WTC11 (cell line): ENCODE data around the gene UQCC2. TPM values are rescaled to one million over a fixed set of nuclear protein-coding genes. Genes with fewer than 3 reads are reported as not detected.
A peak's percentile ranks its signal among the peaks of the same experiment; 100 is the strongest.

Source experiments
- ATAC-seq: fragments of 200-7000 bp; cut with Tn5 transposase; 2 replicates; pipeline ENCODE4 v1.10.0; 2021; ENCODE audit warnings: mild to moderate bottlenecking, moderate library complexity
- Bru-seq: library from RNA; stranded (reverse); fragments of 400-500 nt; gene quantifications from one replicate; lab custom pipeline; 2021; lab: Mats Ljungman, UMichigan
- CTCF ChIA-PET: fragments of 300-600 bp; sonication (Branson Sonifier 250); formaldehyde crosslinking; loops from one replicate; lab custom pipeline; 2021; ENCODE audit warnings: antibody characterized with exemption; lab: Charles Lee
- POLR2A ChIA-PET: fragments of 350-600 bp; sonication (Branson Sonifier 250); formaldehyde crosslinking; loops from one replicate; lab custom pipeline; 2021; ENCODE audit warnings: antibody characterized with exemption; lab: Charles Lee
- DNase-seq: peaks from one replicate; pipeline ENCODE4 v3.0.0; 2021; ENCODE audit warnings: low spot score
- H3K27ac Mint-ChIP-seq: 2 replicates; pipeline ENCODE4 v1.8.0; 2021; ENCODE audit warnings: mixed read lengths
- H3K27me3 Mint-ChIP-seq: 2 replicates; pipeline ENCODE4 v1.8.0; 2021; ENCODE audit warnings: low read depth, mild to moderate bottlenecking, moderate library complexity, mixed read lengths
- H3K36me3 Mint-ChIP-seq: 2 replicates; pipeline ENCODE4 v1.8.0; 2021; ENCODE audit warnings: mixed read lengths
- H3K4me1 Mint-ChIP-seq: 2 replicates; pipeline ENCODE4 v1.8.0; 2022; ENCODE audit warnings: mixed read lengths
- H3K4me3 Mint-ChIP-seq: 2 replicates; pipeline ENCODE4 v1.8.0; 2021; ENCODE audit warnings: mild to moderate bottlenecking, moderate library complexity, mixed read lengths
- H3K9me3 Mint-ChIP-seq: 2 replicates; pipeline ENCODE4 v1.8.0; 2021; ENCODE audit warnings: mixed read lengths
- ATF1 ChIP-seq: sonication (generic); formaldehyde crosslinking; IDR thresholded peaks from 2 replicates; pipeline ENCODE4 v1.8.1; 2023; ENCODE audit warnings: mild to moderate bottlenecking, moderate library complexity, missing genetic modification reagents
- CREM ChIP-seq: sonication (generic); formaldehyde crosslinking; IDR thresholded peaks from 2 replicates; pipeline ENCODE4 v1.8.1; 2022; ENCODE audit warnings: mild to moderate bottlenecking, missing genetic modification reagents, moderate library complexity
- EMX1 ChIP-seq: fragments of 250-450 bp; sonication (Bioruptor Pico); IDR thresholded peaks from 2 replicates; pipeline ENCODE4 v1.8.0; 2021; ENCODE audit warnings: mild to moderate bottlenecking
- ETV6 ChIP-seq: sonication (generic); formaldehyde crosslinking; IDR thresholded peaks from 2 replicates; pipeline ENCODE4 v1.8.1; 2022; ENCODE audit warnings: mild to moderate bottlenecking, missing genetic modification reagents
- FOXK1 ChIP-seq: sonication (generic); formaldehyde crosslinking; IDR thresholded peaks from 2 replicates; pipeline ENCODE4 v1.8.0; 2022; ENCODE audit warnings: mild to moderate bottlenecking, moderate library complexity, missing genetic modification reagents
- GABPB1 ChIP-seq: sonication (generic); formaldehyde crosslinking; IDR thresholded peaks from 2 replicates; pipeline ENCODE4 v1.8.1; 2023; ENCODE audit warnings: mild to moderate bottlenecking, missing genetic modification reagents
- HMGA2 ChIP-seq: fragments of 250-450 bp; sonication (Bioruptor Pico); IDR thresholded peaks from 2 replicates; pipeline ENCODE4 v1.4.0; 2021; ENCODE audit warnings: mild to moderate bottlenecking, moderate library complexity
- JUN ChIP-seq: sonication (generic); formaldehyde crosslinking; IDR thresholded peaks from 2 replicates; pipeline ENCODE4 v1.8.0; 2023; ENCODE audit warnings: mild to moderate bottlenecking, missing genetic modification reagents
- MXD4 ChIP-seq: fragments of 250-450 bp; sonication (Bioruptor Pico); IDR thresholded peaks from 2 replicates; pipeline ENCODE4 v1.8.0; 2021; ENCODE audit warnings: mild to moderate bottlenecking, moderate library complexity, borderline replicate concordance
- RELA ChIP-seq: sonication (generic); formaldehyde crosslinking; IDR thresholded peaks from 2 replicates; pipeline ENCODE4 v1.8.1; 2022; ENCODE audit warnings: missing genetic modification reagents, mild to moderate bottlenecking, borderline replicate concordance
- SOX15 ChIP-seq: fragments of 250-450 bp; sonication (Bioruptor Pico); IDR thresholded peaks from 2 replicates; pipeline ENCODE4 v1.9.0; 2021; ENCODE audit warnings: mild to moderate bottlenecking
- ZBTB21 ChIP-seq: sonication (generic); formaldehyde crosslinking; IDR thresholded peaks from 2 replicates; pipeline ENCODE4 v1.8.1; 2023; ENCODE audit warnings: mild to moderate bottlenecking, missing genetic modification reagents, borderline replicate concordance
- ZNF263 ChIP-seq: sonication (generic); formaldehyde crosslinking; IDR thresholded peaks from 2 replicates; pipeline ENCODE4 v1.8.1; 2022; ENCODE audit warnings: low read depth, mild to moderate bottlenecking, moderate library complexity, missing genetic modification reagents
- ZNF317 ChIP-seq: sonication (generic); formaldehyde crosslinking; IDR thresholded peaks from 2 replicates; pipeline ENCODE4 v1.8.1; 2023; ENCODE audit warnings: low read depth, mild to moderate bottlenecking, moderate library complexity, missing genetic modification reagents, borderline replicate concordance
- ZNF416 ChIP-seq: fragments of 250-450 bp; sonication (Bioruptor Pico); IDR thresholded peaks from 2 replicates; pipeline ENCODE4 v1.9.0; 2021; ENCODE audit warnings: mild to moderate bottlenecking, inconsistent platforms
- long read RNA-seq, 3 experiments: library from RNA in 1 of 3; library from capped mRNA in 1 of 3; library from polyadenylated mRNA in 1 of 3; unstranded in 2 of 3; stranded (forward) in 1 of 3; transcript quantifications; one replicate each; pipeline ENCODE4 v2.0.0, GENCODE V29; 2021
- total RNA-seq: library from RNA; stranded (reverse); gene quantifications from 3 replicates; pipeline ENCODE4 v1.2.3, GENCODE V29; 2021
- TF ChIP-seq, protein P1 (sequence below): sonication (generic); formaldehyde crosslinking; IDR thresholded peaks from 2 replicates; pipeline ENCODE4 v1.8.1; 2023; ENCODE audit warnings: mild to moderate bottlenecking, missing genetic modification reagents
- TF ChIP-seq, protein P2 (sequence below): fragments of 250-450 bp; sonication (Bioruptor Pico); IDR thresholded peaks from 2 replicates; pipeline ENCODE4 v1.9.0; 2021; ENCODE audit warnings: mild to moderate bottlenecking, borderline replicate concordance
- TF ChIP-seq, protein P3 (sequence below): fragments of 200-600 bp; IDR thresholded peaks from 2 replicates; pipeline ENCODE4 v1.8.0; 2022; ENCODE audit warnings: antibody characterized with exemption
- TF ChIP-seq, protein P4 (sequence below): fragments of 250-450 bp; sonication (Bioruptor Pico); IDR thresholded peaks from 2 replicates; pipeline ENCODE4 v1.9.0; 2021; ENCODE audit warnings: mild to moderate bottlenecking
- TF ChIP-seq, protein P5 (sequence below): sonication (generic); formaldehyde crosslinking; IDR thresholded peaks from 2 replicates; pipeline ENCODE4 v1.8.0; 2022; ENCODE audit warnings: mild to moderate bottlenecking, missing genetic modification reagents
- TF ChIP-seq, protein P6 (sequence below): sonication (generic); formaldehyde crosslinking; IDR thresholded peaks from 2 replicates; pipeline ENCODE4 v1.8.1; 2023; ENCODE audit warnings: mild to moderate bottlenecking, moderate library complexity, missing genetic modification reagents
- TF ChIP-seq, protein P7 (sequence below): sonication (generic); formaldehyde crosslinking; IDR thresholded peaks from 2 replicates; pipeline ENCODE4 v1.8.0; 2023; ENCODE audit warnings: missing genetic modification reagents

The UQCC2 gene
- total RNA-seq (65.8 to 105 TPM (median 95.3 TPM) in 3 replicates), Bru-seq, nascent RNA (percentile 92 among the genes with signal in this experiment)
- long read RNA-seq, experiment 1, full-length matches to known transcripts = 98 of 131 reads
- long read RNA-seq, experiment 1, partial matches to known transcripts = 11 of 131 reads
- long read RNA-seq, experiment 1, other reads (novel, unspliced or antisense) = 22 of 131 reads
- long read RNA-seq, experiment 2, full-length matches to known transcripts = 122 of 141 reads
- long read RNA-seq, experiment 2, partial matches to known transcripts = 5 of 141 reads
- long read RNA-seq, experiment 2, other reads (novel, unspliced or antisense) = 14 of 141 reads
- long read RNA-seq, experiment 3, partial matches to known transcripts = 4 of 11 reads
- long read RNA-seq, experiment 3, other reads (novel, unspliced or antisense) = 5 of 11 reads

DNA sequence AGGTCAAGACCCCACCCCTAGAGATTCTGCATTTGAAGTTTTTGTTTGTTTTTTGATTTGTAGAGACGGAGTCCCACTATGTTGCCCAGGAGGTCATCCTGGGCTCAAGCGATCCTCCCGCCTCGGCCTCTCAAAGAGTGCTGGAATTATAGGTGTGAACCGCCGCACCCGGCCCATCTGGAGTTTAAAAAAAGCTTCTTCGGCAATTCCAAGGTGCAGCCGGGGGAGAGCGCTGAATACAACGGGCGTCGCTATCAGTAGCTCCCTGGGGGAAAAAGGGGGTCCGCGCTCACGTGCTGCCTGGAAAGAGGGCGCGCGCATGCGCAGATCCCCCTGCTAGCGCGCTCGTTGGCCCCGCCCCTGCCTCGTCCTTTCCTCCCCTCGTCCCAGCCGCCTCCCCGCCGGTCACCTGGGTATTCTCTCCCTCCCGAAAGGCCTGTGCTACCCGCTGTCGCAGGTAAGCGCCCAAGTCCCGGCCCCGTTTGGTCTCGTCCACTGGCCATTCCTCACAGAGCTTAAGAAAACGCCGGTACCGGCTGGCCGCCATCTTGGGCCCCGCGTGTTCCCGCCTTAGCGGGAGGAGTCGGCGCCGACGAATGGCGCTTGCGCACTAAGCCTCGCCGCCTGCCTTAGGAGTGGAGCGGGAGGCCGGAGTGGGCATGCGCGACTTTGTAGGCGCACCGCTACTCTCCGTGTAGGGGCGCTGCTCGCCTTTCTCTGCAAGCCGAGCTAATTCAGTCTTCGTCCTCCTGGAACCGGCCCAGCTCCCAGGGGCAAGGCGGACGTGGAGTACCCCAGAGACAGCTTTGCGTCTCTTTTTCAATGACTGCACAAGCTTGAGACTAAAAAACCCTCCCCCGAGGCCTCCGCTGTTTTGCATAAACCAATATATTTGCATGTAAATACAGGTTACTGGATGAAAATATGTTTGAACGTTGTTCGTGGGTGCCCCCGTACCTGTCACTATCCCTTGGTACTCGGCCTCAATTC, at the start of gene UQCC2:
Gene UQCC2 (minus strand): TSS at position 561 of the 990 bp plus-strand sequence. CDS start 14 bp downstream, at position 547.
- Mint-ChIP-seq H3K4me1 (peaks cover 33% of the 10 kb centered on the region), H3K4me3 (peak within 1 kb of the TSS; percentile 82), H3K9me3 (no peaks in the 10 kb centered on the region), H3K27ac (peak within 1 kb of the TSS; percentile 94), H3K27me3 (no peaks in the 10 kb centered on the region; the same call in 1 of the 2 replicates), H3K36me3 (peaks cover 40% of the 10 kb centered on the region)
- DNase-seq = peak; percentile 96
- CTCF ChIA-PET = interaction anchor here (0.6 to 3.5 kb wide), 38 partner anchors 8 to 444 kb away, joined by 3 to 34 read pairs (median 5); partner anchors contain the start of genes BAK1 and IP6K3
- ATAC-seq = peak; percentile 96
- POLR2A ChIA-PET = interaction anchor here (0.5 to 1.1 kb wide), 6 partner anchors 11 to 393 kb away, joined by 3 to 4 read pairs (median 3); partner anchors contain the start of gene LEMD2
- TF ChIP-seq ZNF317 (CRISPR knock-in tag) (peak; percentile 38; the same call in 1 of the 2 replicates), ZNF416 (peak; percentile 57; the same call in 1 of the 2 replicates), ETV6 (CRISPR knock-in tag) (peak; percentile 86; the same call in 1 of the 2 replicates), ZNF263 (peak; percentile 44; the same call in 1 of the 2 replicates), EMX1 (0 out of 2 replicates have a peak, but pooled peaks have one; percentile 10), RELA (CRISPR knock-in tag) (peak; percentile 88), ZBTB21 (no peak), SOX15 (CRISPR knock-in tag) (no peak), FOXK1 (CRISPR knock-in tag) (peak; percentile 37; the same call in 1 of the 2 replicates), GABPB1 (CRISPR knock-in tag) (peak; percentile 68), JUN (no peak), MXD4 (no peak), HMGA2 (CRISPR knock-in tag) (no peak), CREM (CRISPR knock-in tag) (peak; percentile 77; the same call in 1 of the 2 replicates), ATF1 (CRISPR knock-in tag) (0 out of 2 replicates have a peak, but pooled peaks have one; percentile 69)
- TF ChIP-seq, protein P1, sequence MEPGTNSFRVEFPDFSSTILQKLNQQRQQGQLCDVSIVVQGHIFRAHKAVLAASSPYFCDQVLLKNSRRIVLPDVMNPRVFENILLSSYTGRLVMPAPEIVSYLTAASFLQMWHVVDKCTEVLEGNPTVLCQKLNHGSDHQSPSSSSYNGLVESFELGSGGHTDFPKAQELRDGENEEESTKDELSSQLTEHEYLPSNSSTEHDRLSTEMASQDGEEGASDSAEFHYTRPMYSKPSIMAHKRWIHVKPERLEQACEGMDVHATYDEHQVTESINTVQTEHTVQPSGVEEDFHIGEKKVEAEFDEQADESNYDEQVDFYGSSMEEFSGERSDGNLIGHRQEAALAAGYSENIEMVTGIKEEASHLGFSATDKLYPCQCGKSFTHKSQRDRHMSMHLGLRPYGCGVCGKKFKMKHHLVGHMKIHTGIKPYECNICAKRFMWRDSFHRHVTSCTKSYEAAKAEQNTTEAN (CRISPR knock-in tag) = no peak
- TF ChIP-seq, protein P2, sequence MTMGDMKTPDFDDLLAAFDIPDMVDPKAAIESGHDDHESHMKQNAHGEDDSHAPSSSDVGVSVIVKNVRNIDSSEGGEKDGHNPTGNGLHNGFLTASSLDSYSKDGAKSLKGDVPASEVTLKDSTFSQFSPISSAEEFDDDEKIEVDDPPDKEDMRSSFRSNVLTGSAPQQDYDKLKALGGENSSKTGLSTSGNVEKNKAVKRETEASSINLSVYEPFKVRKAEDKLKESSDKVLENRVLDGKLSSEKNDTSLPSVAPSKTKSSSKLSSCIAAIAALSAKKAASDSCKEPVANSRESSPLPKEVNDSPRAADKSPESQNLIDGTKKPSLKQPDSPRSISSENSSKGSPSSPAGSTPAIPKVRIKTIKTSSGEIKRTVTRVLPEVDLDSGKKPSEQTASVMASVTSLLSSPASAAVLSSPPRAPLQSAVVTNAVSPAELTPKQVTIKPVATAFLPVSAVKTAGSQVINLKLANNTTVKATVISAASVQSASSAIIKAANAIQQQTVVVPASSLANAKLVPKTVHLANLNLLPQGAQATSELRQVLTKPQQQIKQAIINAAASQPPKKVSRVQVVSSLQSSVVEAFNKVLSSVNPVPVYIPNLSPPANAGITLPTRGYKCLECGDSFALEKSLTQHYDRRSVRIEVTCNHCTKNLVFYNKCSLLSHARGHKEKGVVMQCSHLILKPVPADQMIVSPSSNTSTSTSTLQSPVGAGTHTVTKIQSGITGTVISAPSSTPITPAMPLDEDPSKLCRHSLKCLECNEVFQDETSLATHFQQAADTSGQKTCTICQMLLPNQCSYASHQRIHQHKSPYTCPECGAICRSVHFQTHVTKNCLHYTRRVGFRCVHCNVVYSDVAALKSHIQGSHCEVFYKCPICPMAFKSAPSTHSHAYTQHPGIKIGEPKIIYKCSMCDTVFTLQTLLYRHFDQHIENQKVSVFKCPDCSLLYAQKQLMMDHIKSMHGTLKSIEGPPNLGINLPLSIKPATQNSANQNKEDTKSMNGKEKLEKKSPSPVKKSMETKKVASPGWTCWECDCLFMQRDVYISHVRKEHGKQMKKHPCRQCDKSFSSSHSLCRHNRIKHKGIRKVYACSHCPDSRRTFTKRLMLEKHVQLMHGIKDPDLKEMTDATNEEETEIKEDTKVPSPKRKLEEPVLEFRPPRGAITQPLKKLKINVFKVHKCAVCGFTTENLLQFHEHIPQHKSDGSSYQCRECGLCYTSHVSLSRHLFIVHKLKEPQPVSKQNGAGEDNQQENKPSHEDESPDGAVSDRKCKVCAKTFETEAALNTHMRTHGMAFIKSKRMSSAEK = no peak; the same call in 1 of the 2 replicates
- TF ChIP-seq, protein P3, sequence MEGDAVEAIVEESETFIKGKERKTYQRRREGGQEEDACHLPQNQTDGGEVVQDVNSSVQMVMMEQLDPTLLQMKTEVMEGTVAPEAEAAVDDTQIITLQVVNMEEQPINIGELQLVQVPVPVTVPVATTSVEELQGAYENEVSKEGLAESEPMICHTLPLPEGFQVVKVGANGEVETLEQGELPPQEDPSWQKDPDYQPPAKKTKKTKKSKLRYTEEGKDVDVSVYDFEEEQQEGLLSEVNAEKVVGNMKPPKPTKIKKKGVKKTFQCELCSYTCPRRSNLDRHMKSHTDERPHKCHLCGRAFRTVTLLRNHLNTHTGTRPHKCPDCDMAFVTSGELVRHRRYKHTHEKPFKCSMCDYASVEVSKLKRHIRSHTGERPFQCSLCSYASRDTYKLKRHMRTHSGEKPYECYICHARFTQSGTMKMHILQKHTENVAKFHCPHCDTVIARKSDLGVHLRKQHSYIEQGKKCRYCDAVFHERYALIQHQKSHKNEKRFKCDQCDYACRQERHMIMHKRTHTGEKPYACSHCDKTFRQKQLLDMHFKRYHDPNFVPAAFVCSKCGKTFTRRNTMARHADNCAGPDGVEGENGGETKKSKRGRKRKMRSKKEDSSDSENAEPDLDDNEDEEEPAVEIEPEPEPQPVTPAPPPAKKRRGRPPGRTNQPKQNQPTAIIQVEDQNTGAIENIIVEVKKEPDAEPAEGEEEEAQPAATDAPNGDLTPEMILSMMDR = no peak
- TF ChIP-seq, protein P4, sequence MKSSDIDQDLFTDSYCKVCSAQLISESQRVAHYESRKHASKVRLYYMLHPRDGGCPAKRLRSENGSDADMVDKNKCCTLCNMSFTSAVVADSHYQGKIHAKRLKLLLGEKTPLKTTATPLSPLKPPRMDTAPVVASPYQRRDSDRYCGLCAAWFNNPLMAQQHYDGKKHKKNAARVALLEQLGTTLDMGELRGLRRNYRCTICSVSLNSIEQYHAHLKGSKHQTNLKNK (CRISPR knock-in tag) = no peak
- TF ChIP-seq, protein P5, sequence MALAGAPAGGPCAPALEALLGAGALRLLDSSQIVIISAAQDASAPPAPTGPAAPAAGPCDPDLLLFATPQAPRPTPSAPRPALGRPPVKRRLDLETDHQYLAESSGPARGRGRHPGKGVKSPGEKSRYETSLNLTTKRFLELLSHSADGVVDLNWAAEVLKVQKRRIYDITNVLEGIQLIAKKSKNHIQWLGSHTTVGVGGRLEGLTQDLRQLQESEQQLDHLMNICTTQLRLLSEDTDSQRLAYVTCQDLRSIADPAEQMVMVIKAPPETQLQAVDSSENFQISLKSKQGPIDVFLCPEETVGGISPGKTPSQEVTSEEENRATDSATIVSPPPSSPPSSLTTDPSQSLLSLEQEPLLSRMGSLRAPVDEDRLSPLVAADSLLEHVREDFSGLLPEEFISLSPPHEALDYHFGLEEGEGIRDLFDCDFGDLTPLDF (CRISPR knock-in tag) = no peak
- TF ChIP-seq, protein P6, sequence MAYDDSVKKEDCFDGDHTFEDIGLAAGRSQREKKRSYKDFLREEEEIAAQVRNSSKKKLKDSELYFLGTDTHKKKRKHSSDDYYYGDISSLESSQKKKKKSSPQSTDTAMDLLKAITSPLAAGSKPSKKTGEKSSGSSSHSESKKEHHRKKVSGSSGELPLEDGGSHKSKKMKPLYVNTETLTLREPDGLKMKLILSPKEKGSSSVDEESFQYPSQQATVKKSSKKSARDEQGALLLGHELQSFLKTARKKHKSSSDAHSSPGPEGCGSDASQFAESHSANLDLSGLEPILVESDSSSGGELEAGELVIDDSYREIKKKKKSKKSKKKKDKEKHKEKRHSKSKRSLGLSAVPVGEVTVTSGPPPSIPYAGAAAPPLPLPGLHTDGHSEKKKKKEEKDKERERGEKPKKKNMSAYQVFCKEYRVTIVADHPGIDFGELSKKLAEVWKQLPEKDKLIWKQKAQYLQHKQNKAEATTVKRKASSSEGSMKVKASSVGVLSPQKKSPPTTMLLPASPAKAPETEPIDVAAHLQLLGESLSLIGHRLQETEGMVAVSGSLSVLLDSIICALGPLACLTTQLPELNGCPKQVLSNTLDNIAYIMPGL (CRISPR knock-in tag) = peak; percentile 75
- TF ChIP-seq, protein P7, sequence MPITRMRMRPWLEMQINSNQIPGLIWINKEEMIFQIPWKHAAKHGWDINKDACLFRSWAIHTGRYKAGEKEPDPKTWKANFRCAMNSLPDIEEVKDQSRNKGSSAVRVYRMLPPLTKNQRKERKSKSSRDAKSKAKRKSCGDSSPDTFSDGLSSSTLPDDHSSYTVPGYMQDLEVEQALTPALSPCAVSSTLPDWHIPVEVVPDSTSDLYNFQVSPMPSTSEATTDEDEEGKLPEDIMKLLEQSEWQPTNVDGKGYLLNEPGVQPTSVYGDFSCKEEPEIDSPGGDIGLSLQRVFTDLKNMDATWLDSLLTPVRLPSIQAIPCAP (CRISPR knock-in tag) = peak; percentile 82; the same call in 1 of the 2 replicates
